ENCODE results near the gene MAG. TPM values are rescaled to one million over a fixed set of nuclear protein-coding genes. Genes with fewer than 3 reads are reported as not detected.

Gene MAG
- total and polyA plus RNA-seq, 9 of the 15 experiments (the other 6 are each of a cell fraction or from before 2014, with no cell fraction given), result 0.11 to 10.0 (median 1.6) TPM

- TF ChIP-seq THAP12 (CRISPR knock-in tag; IDR thresholded peaks at IDR 0.05), result 0 out of 2 replicates have a peak, but pooled peaks have one; percentile 41
- TF ChIP-seq MYBL2 (IDR thresholded peaks at IDR 0.05; ENCODE audit: low read depth), result no peak
- no peak for TF ChIP-seq MYBL2 (CRISPR knock-in tag; IDR thresholded peaks at IDR 0.05; ENCODE audit: borderline replicate concordance)
- no peak for TF ChIP-seq ZNF668 (CRISPR knock-in tag; IDR thresholded peaks at IDR 0.05)
- no peak for TF ChIP-seq GATAD2A (IDR thresholded peaks at IDR 0.05)
- TF ChIP-seq ZNF75A (CRISPR knock-in tag; IDR thresholded peaks at IDR 0.05), result no peak
- TF ChIP-seq ZNF785 (CRISPR knock-in tag; IDR thresholded peaks at IDR 0.05), result no peak
- TF ChIP-seq RFX1 (IDR thresholded peaks at IDR 0.05), result no peak
- TF ChIP-seq ZNF717 (CRISPR knock-in tag; IDR thresholded peaks at IDR 0.05), result no peak
- no peak for TF ChIP-seq GTF2B (IDR thresholded peaks at IDR 0.05; ENCODE audit: extremely low read depth, insufficient read length)
- TF ChIP-seq IRF9 (tag; IDR thresholded peaks at IDR 0.05), result no peak
- peak; percentile 59 for TF ChIP-seq POLR2G (IDR thresholded peaks at IDR 0.05; ENCODE audit: low read depth, low read length)
- peak; percentile 76 for TF ChIP-seq VEZF1 (CRISPR knock-in tag; IDR thresholded peaks at IDR 0.05)
- no peak for TF ChIP-seq ZNF76 (CRISPR knock-in tag; IDR thresholded peaks at IDR 0.05; ENCODE audit: borderline replicate concordance)
- TF ChIP-seq SRSF7 (optimal IDR thresholded peaks at IDR 0.05; ENCODE audit: low read depth, low read length), result no peak
- TF ChIP-seq SMAD3 (CRISPR knock-in tag; conservative IDR thresholded peaks at IDR 0.05), result no peak
- TF ChIP-seq ZEB2 (IDR thresholded peaks at IDR 0.05), result no peak
- no peak for TF ChIP-seq ZNF444 (CRISPR knock-in tag; IDR thresholded peaks at IDR 0.05)
- TF ChIP-seq ZFX (CRISPR knock-in tag; IDR thresholded peaks at IDR 0.05), result peak; percentile 27; the same call in 1 of the 2 replicates
- no peak for TF ChIP-seq STAG1 (CRISPR knock-in tag; IDR thresholded peaks at IDR 0.05; ENCODE audit: borderline replicate concordance)
- TF ChIP-seq HDAC6 (IDR thresholded peaks at IDR 0.05; ENCODE audit: low read depth, low read length), result no peak
- no peak for TF ChIP-seq ZNF175 (CRISPR knock-in tag; IDR thresholded peaks at IDR 0.05; ENCODE audit: low read depth)
- TF ChIP-seq TAF1 (IDR thresholded peaks at IDR 0.05; ENCODE audit: control insufficient read depth, extremely low read depth, insufficient read depth, low read length, severe bottlenecking), result peak; percentile 21
Observed at GRCh38 chr19:35299523-35300338, 7.8 kb downstream of the MAG start (continued).

Measured in K562 (cell line).